ENCODE results near the gene AGBL5. TPM values are rescaled to one million over a fixed set of nuclear protein-coding genes. Genes with fewer than 3 reads are reported as not detected.

AGBL5 gene
- total RNA-seq, 4 donors from 2014 or later, result 12.1 to 14.4 (median 14.3) TPM

- peak overlapping the region; percentile 83 to 98 (median 94) for H3K27ac ChIP-seq
- TF ChIP-seq CTCF (IDR thresholded peaks at IDR 0.05), result no peak
- no peak for TF ChIP-seq EP300 (IDR thresholded peaks at IDR 0.05)
- TF ChIP-seq POLR2A (IDR thresholded peaks at IDR 0.05), result no peak
- peak overlapping the region; percentile 82 to 99 (median 94) for H3K4me3 ChIP-seq
- no peak for DNase-seq (ENCODE audit: low spot score in 2 of 2)
- H3K9me3 ChIP-seq, result no peaks in the 10 kb centered on the region
- H3K4me1 ChIP-seq, result peaks cover 0 to 19% (median 11%) of the 10 kb centered on the region in 4 donors
- no peaks in the 10 kb centered on the region for H3K27me3 ChIP-seq
- WGBS, 2 donors, result 4 to 5% methylated on average over 17 to 22 of the region's 24 CpGs
- H3K36me3 ChIP-seq, result peaks cover 0 to 39% (median 0%) of the 10 kb centered on the region in 3 donors
Measured at GRCh38 chr2:27051902-27052645, 606 bp downstream of the AGBL5 start.

GRCh38 chr2:27053321-27053720, 1.9 kb downstream of the AGBL5 start:
- H3K9me3 ChIP-seq, result no peaks in the 10 kb centered on the region
- WGBS, 2 donors, result 82 to 86% methylated on average over 11 of the region's 11 CpGs
- DNase-seq (ENCODE audit: low spot score in 2 of 2), result no peak
- no peak overlapping the region for H3K27ac ChIP-seq
- H3K36me3 ChIP-seq, result peaks cover 0 to 52% (median 0%) of the 10 kb centered on the region in 3 donors
- peaks cover 0 to 19% (median 11%) of the 10 kb centered on the region in 4 donors for H3K4me1 ChIP-seq
- no peaks in the 10 kb centered on the region for H3K27me3 ChIP-seq
- H3K4me3 ChIP-seq, result no peak overlapping the region
- TF ChIP-seq POLR2A (IDR thresholded peaks at IDR 0.05) (no peak), CTCF (IDR thresholded peaks at IDR 0.05) (no peak), EP300 (IDR thresholded peaks at IDR 0.05) (no peak)

- H3K36me3 ChIP-seq, result peaks cover 0 to 56% (median 0%) of the 10 kb centered on the region in 3 donors
- WGBS, 2 donors, result 79 to 83% methylated on average over 8 of the region's 8 CpGs
Measured at GRCh38 chr2:27053776-27054175, 2.3 kb downstream of the AGBL5 start.

GRCh38 chr2:27054721-27055120, 3.3 kb downstream of the AGBL5 start:
- no peaks in the 10 kb centered on the region for H3K27me3 ChIP-seq
- peaks cover 0 to 13% (median 5%) of the 10 kb centered on the region in 4 donors for H3K4me1 ChIP-seq
- DNase-seq (ENCODE audit: low spot score in 2 of 2), result no peak
- H3K9me3 ChIP-seq, result no peaks in the 10 kb centered on the region
- H3K27ac ChIP-seq, result no peak overlapping the region
- WGBS, 2 donors, result 95 to 96% methylated on average over 11 of the region's 11 CpGs
- H3K36me3 ChIP-seq, result peaks cover 0 to 66% (median 0%) of the 10 kb centered on the region in 3 donors
- TF ChIP-seq POLR2A (IDR thresholded peaks at IDR 0.05) (no peak), EP300 (IDR thresholded peaks at IDR 0.05) (no peak), CTCF (IDR thresholded peaks at IDR 0.05) (no peak)
- H3K4me3 ChIP-seq, result no peak overlapping the region

More at GRCh38 chr2:27053776-27054175, 2.3 kb downstream of the AGBL5 start:
- H3K4me3 ChIP-seq, result no peak overlapping the region
- H3K4me1 ChIP-seq, result peaks cover 0 to 19% (median 11%) of the 10 kb centered on the region in 4 donors
- no peak for DNase-seq (ENCODE audit: low spot score in 2 of 2)
- H3K9me3 ChIP-seq, result no peaks in the 10 kb centered on the region
- TF ChIP-seq CTCF (IDR thresholded peaks at IDR 0.05), result no peak
- TF ChIP-seq POLR2A (IDR thresholded peaks at IDR 0.05), result no peak
- no peak for TF ChIP-seq EP300 (IDR thresholded peaks at IDR 0.05)
- no peak overlapping the region for H3K27ac ChIP-seq
- H3K27me3 ChIP-seq, result no peaks in the 10 kb centered on the region

GRCh38 chr2:27057184-27057583, 5.7 kb downstream of the AGBL5 start:
- Histone ChIP-seq H3K4me3 (no peak overlapping the region), H3K36me3 (peaks cover 0 to 84% (median 0%) of the 10 kb centered on the region in 3 donors), H3K27me3 (no peaks in the 10 kb centered on the region), H3K27ac (no peak overlapping the region), H3K9me3 (no peaks in the 10 kb centered on the region), H3K4me1 (peaks cover 0 to 7% (median 2%) of the 10 kb centered on the region in 4 donors)
- 88 to 92% methylated on average over 6 of the region's 6 CpGs for WGBS, 2 donors
- TF ChIP-seq EP300 (IDR thresholded peaks at IDR 0.05) (no peak), POLR2A (IDR thresholded peaks at IDR 0.05) (no peak)
- DNase-seq (ENCODE audit: low spot score in 2 of 2), result no peak
